Naive thymus-derived CD4-positive, alpha-beta T cell (primary cell): ENCODE measurements around the gene HDLBP. TPM values are rescaled to one million over a fixed set of nuclear protein-coding genes. Genes with fewer than 3 reads are reported as not detected.

Experiments used
- ATAC-seq: fragments of 150-1000 bp; cut with Tn5 transposase; 2 replicates; pipeline ENCODE4 v1.10.0; 2021; ENCODE audit warnings: mild to moderate bottlenecking, moderate library complexity
- CTCF ChIA-PET: fragments of 350-600 bp; sonication (Branson Sonifier 250); formaldehyde crosslinking; loops from one replicate; lab custom pipeline; 2021; ENCODE audit warnings: antibody characterized with exemption; lab: Charles Lee
- POLR2A ChIA-PET: fragments of 350-600 bp; sonication (Branson Sonifier 250); formaldehyde crosslinking; loops from one replicate; lab custom pipeline; 2021; ENCODE audit warnings: antibody characterized with exemption, inconsistent platforms; lab: Charles Lee
- DNase-seq, 9 donors: peaks; one replicate each; pipeline versions ENCODE4 v3.0.0 to v3.0.0-alpha.2; 2020 to 2022; ENCODE audit warnings: mixed read lengths in 1 of 9
- H3K27ac ChIP-seq: one replicate; pipeline ENCODE4 v1.7.0; 2013; ENCODE audit warnings: mild to moderate bottlenecking, low read depth, low read length, moderate library complexity
- H3K27me3 ChIP-seq, 2 donors: one replicate each; pipeline ENCODE4 v1.7.0; 2013; ENCODE audit warnings: low read length in 2 of 2, mild to moderate bottlenecking in 2 of 2, moderate library complexity in 2 of 2; ENCODE audit not compliant: control insufficient read depth in 2 of 2, insufficient read depth in 2 of 2
- H3K36me3 ChIP-seq, 3 experiments: 1 replicate in 2 of 3; 2 replicates in 1 of 3; pipeline ENCODE4 v1.7.0; 2013; ENCODE audit warnings: low read length in 3 of 3, mild to moderate bottlenecking in 3 of 3, moderate library complexity in 1 of 3; ENCODE audit not compliant: insufficient read depth in 3 of 3, control insufficient read depth in 2 of 3
- H3K4me1 ChIP-seq, 2 donors: one replicate each; pipeline ENCODE4 v1.7.0; 2013; ENCODE audit warnings: low read length in 2 of 2, mild to moderate bottlenecking in 2 of 2, moderate library complexity in 1 of 2; ENCODE audit not compliant: control insufficient read depth in 2 of 2, insufficient read depth in 2 of 2
- H3K4me3 ChIP-seq: 2 replicates; pipeline ENCODE4 v1.7.0; 2013; ENCODE audit warnings: mild to moderate bottlenecking, low read length
- H3K9me3 ChIP-seq, 3 experiments: 1 replicate in 2 of 3; 2 replicates in 1 of 3; pipeline ENCODE4 v1.7.0; 2013; ENCODE audit warnings: low read length in 3 of 3; ENCODE audit not compliant: control insufficient read depth in 2 of 3
- H3K27ac Mint-ChIP-seq, 9 donors: one replicate each; pipeline ENCODE4 v1.8.0; 2020 to 2022; ENCODE audit warnings: mixed read lengths in 9 of 9, mild to moderate bottlenecking in 8 of 9, moderate library complexity in 5 of 9, inconsistent platforms in 2 of 9
- H3K27me3 Mint-ChIP-seq, 5 donors: one replicate each; pipeline ENCODE4 v1.8.0; 2021 to 2022; ENCODE audit warnings: mixed read lengths in 5 of 5, mild to moderate bottlenecking in 1 of 5
- H3K36me3 Mint-ChIP-seq, 5 donors: one replicate each; pipeline ENCODE4 v1.8.0; 2020 to 2022; ENCODE audit warnings: mixed read lengths in 5 of 5, mild to moderate bottlenecking in 3 of 5, inconsistent platforms in 1 of 5
- H3K4me1 Mint-ChIP-seq, 7 donors: one replicate each; pipeline ENCODE4 v1.8.0; 2020 to 2022; ENCODE audit warnings: mixed read lengths in 7 of 7, mild to moderate bottlenecking in 3 of 7, inconsistent platforms in 1 of 7
- H3K4me3 Mint-ChIP-seq, 10 donors: one replicate each; pipeline ENCODE4 v1.8.0; 2020 to 2022; ENCODE audit warnings: mild to moderate bottlenecking in 10 of 10, mixed read lengths in 10 of 10, moderate library complexity in 6 of 10, inconsistent platforms in 2 of 10
- H3K9me3 Mint-ChIP-seq, 11 donors: one replicate each; pipeline ENCODE4 v1.8.0; 2020 to 2022; ENCODE audit warnings: mixed read lengths in 11 of 11, mild to moderate bottlenecking in 4 of 11, inconsistent platforms in 1 of 11, moderate library complexity in 1 of 11
- intact Hi-C, 2 donors: fragments of 100-400 bp; cut with micrococcal nuclease; formaldehyde crosslinking; loops; one replicate each; pipeline ENCODE4 v1.15.1; 2023
- polyA plus RNA-seq, 2 donors: library from polyadenylated mRNA; unstranded; fragments of 300-500 nt; fragmentation: Illumina TruSeq; gene quantifications; one replicate each; pipeline ENCODE4 v1.2.3, GENCODE V29; 2021
- total RNA-seq, 6 experiments: library from RNA in 5 of 6; stranded (reverse) in 5 of 6; gene quantifications; 1 replicate in 5 of 6; 2 replicates in 1 of 6; pipeline ENCODE4 v1.2.3 and lab custom pipeline; 2021 to 2026

The HDLBP gene
- total and polyA plus RNA-seq, 7 experiments from 2014 or later, result 42.8 to 231 (median 153) TPM

DNA sequence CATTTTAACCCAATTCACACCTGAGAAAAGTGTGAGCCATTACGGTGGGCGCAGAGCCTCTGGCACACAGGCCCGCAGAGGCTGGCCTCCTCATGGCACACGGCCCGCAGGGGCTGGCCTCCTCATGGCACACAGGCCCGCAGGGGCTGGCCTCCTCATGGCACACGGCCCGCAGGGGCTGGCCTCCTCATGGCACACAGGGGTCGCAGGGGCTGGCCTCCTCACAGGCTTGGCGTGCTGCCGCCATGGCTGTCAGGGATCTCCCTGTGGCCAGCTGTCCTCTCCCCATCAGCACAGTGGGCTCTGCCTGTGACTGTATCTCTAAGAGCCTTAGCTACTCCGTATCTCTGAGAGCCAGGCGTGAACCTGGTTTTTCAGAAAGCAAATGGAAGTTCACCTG, 102.4 kb downstream of the HDLBP start:
- Histone ChIP-seq H3K36me3 (no peaks in the 10 kb centered on the region), H3K4me1 (no peaks in the 10 kb centered on the region), H3K27me3 (no peaks in the 10 kb centered on the region), H3K4me3 (no peak overlapping the region), H3K9me3 (no peaks in the 10 kb centered on the region), H3K27ac (no peak overlapping the region)
- Mint-ChIP-seq H3K36me3 (no peaks in the 10 kb centered on the region), H3K4me3 (no peak overlapping the region), H3K27me3 (peaks cover 0 to 10% (median 0%) of the 10 kb centered on the region in 5 donors), H3K4me1 (no peaks in the 10 kb centered on the region), H3K27ac (no peak overlapping the region), H3K9me3 (no peaks in the 10 kb centered on the region)
- ChIA-PET POLR2A (no interaction called here), CTCF (no interaction called here)
- ATAC-seq (no peak), DNase-seq (no peak)
- intact Hi-C loops, result no loop called here

GRCh38 chr2:241211276-241211675, 104.2 kb downstream of the HDLBP start:
- intact Hi-C loops, result no loop called here
- H3K27ac ChIP-seq, result no peak overlapping the region
- H3K4me1 ChIP-seq, result no peaks in the 10 kb centered on the region
- no peak for DNase-seq
- no peaks in the 10 kb centered on the region for H3K9me3 ChIP-seq
- ChIA-PET POLR2A (no interaction called here), CTCF (no interaction called here)
- no peaks in the 10 kb centered on the region for H3K9me3 Mint-ChIP-seq
- H3K4me1 Mint-ChIP-seq, result no peaks in the 10 kb centered on the region
- H3K4me3 Mint-ChIP-seq, result no peak overlapping the region
- H3K27ac Mint-ChIP-seq, result peak overlapping the region in 2 of 9 donors; percentile 25 to 53
- no peaks in the 10 kb centered on the region for H3K36me3 Mint-ChIP-seq
- no peak for ATAC-seq
- no peaks in the 10 kb centered on the region for H3K36me3 ChIP-seq
- H3K27me3 ChIP-seq, result no peaks in the 10 kb centered on the region
- H3K27me3 Mint-ChIP-seq, result no peaks in the 10 kb centered on the region
- H3K4me3 ChIP-seq, result no peak overlapping the region

GRCh38 chr2:241209271-241209670, 106.2 kb downstream of the HDLBP start:
- intact Hi-C loops, result no loop called here
- Histone ChIP-seq H3K36me3 (no peaks in the 10 kb centered on the region), H3K27ac (no peak overlapping the region), H3K9me3 (no peaks in the 10 kb centered on the region), H3K4me1 (no peaks in the 10 kb centered on the region), H3K27me3 (no peaks in the 10 kb centered on the region), H3K4me3 (no peak overlapping the region)
- ChIA-PET POLR2A (no interaction called here), CTCF (no interaction called here)
- Mint-ChIP-seq H3K36me3 (no peaks in the 10 kb centered on the region), H3K9me3 (no peaks in the 10 kb centered on the region), H3K4me3 (no peak overlapping the region), H3K27ac (no peak overlapping the region), H3K27me3 (no peaks in the 10 kb centered on the region), H3K4me1 (no peaks in the 10 kb centered on the region)
- DNase-seq (no peak), ATAC-seq (no peak)

DNA sequence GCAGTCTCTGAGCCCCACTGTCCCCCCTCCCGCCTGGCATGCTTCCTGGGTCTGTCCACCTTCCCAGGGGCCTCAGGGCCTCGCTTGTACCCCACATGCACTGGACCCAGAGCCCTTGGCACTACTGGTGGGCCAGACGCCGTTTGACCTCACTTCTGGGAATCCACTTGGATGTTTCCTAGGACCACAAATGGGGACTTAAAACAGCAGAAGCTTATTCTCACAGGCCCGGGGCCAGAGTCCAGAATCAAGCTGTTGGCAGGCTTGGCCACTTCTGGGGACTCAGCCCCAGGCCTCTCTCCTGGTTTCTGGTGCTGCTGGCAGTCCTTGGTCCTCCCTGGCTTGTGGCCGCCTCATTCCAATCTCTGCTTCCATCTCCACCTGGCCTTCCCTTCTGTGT, 107.4 kb downstream of the HDLBP start:
- CTCF ChIA-PET, result no interaction called here
- no peaks in the 10 kb centered on the region for H3K4me1 ChIP-seq
- ATAC-seq (no peak), DNase-seq (no peak)
- Mint-ChIP-seq H3K4me1 (no peaks in the 10 kb centered on the region), H3K4me3 (no peak overlapping the region), H3K27ac (no peak overlapping the region), H3K27me3 (no peaks in the 10 kb centered on the region), H3K9me3 (no peaks in the 10 kb centered on the region), H3K36me3 (no peaks in the 10 kb centered on the region)
- POLR2A ChIA-PET, result no interaction called here
- H3K27me3 ChIP-seq, result no peaks in the 10 kb centered on the region
- H3K4me3 ChIP-seq, result no peak overlapping the region
- no peak overlapping the region for H3K27ac ChIP-seq
- intact Hi-C loops, result no loop called here
- H3K9me3 ChIP-seq, result no peaks in the 10 kb centered on the region
- no peaks in the 10 kb centered on the region for H3K36me3 ChIP-seq

DNA sequence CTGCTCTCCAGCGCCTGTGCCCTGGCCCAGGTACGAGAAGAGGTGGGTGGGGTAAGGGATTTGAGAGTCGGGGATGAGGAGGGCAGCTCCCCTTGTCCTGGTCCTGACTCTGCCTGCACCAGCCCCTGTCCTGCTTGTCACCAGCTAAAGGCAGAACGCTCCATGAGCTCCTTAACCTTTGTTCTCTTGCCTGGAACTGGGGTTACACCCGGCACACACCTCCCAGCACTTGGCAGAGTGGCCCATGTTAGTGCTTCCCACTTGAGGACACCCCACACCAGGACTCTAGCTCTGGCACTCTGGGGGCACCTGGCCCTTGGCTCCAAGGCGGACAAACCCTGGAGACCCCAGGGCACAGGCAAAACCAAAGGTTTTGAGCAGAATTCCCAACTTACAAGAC, 107.8 kb downstream of the HDLBP start:
- no peak overlapping the region for H3K27ac Mint-ChIP-seq
- H3K27ac ChIP-seq, result no peak overlapping the region
- no peak overlapping the region for H3K4me3 Mint-ChIP-seq
- no peaks in the 10 kb centered on the region for H3K9me3 Mint-ChIP-seq
- no peaks in the 10 kb centered on the region for H3K36me3 ChIP-seq
- no peaks in the 10 kb centered on the region for H3K27me3 ChIP-seq
- no peaks in the 10 kb centered on the region for H3K36me3 Mint-ChIP-seq
- CTCF ChIA-PET, result no interaction called here
- no peaks in the 10 kb centered on the region for H3K4me1 ChIP-seq
- H3K27me3 Mint-ChIP-seq, result no peaks in the 10 kb centered on the region
- POLR2A ChIA-PET, result no interaction called here
- DNase-seq (no peak), ATAC-seq (no peak)
- no peaks in the 10 kb centered on the region for H3K4me1 Mint-ChIP-seq
- intact Hi-C loops, result no loop called here
- H3K4me3 ChIP-seq, result no peak overlapping the region
- H3K9me3 ChIP-seq, result no peaks in the 10 kb centered on the region

GRCh38 chr2:241207151-241207550, 108.3 kb downstream of the HDLBP start:
- CTCF ChIA-PET, result no interaction called here
- H3K27ac Mint-ChIP-seq, result no peak overlapping the region
- no peak for ATAC-seq

DNA sequence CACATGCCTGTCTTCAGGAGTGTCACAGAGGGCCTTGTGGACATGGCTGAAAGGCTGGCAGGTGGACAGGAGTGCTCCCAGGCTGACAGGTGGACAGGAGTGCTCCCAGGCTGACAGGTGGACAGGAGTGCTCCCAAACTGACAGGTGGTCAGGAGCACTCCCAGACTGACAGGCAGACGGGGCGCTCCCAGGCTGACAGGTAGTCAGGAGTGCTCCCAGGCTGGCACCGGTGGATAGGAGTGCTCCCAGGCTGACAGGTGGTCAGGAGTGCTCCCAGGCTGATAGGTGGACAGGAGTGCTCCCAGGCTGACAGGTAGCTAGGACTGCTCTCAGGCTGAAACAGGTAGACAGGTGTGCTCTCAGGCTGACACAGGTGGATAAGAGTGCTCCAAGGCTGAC, 110.4 kb downstream of the HDLBP start:
- no peak overlapping the region for H3K27ac Mint-ChIP-seq
- ATAC-seq (no peak), DNase-seq (no peak)
- no peaks in the 10 kb centered on the region for H3K36me3 Mint-ChIP-seq
- Histone ChIP-seq H3K27ac (no peak overlapping the region), H3K4me1 (no peaks in the 10 kb centered on the region), H3K4me3 (no peak overlapping the region), H3K36me3 (no peaks in the 10 kb centered on the region), H3K27me3 (no peaks in the 10 kb centered on the region), H3K9me3 (no peaks in the 10 kb centered on the region)
- H3K4me3 Mint-ChIP-seq, result no peak overlapping the region
- ChIA-PET POLR2A (no interaction called here), CTCF (interaction anchor here (0.6 kb wide), 1 partner anchor 325 kb away, joined by 3 read pairs; no protein-coding TSS in a partner anchor)
- intact Hi-C loops, result no loop called here
- H3K27me3 Mint-ChIP-seq, result no peaks in the 10 kb centered on the region
- H3K9me3 Mint-ChIP-seq, result no peaks in the 10 kb centered on the region
- no peaks in the 10 kb centered on the region for H3K4me1 Mint-ChIP-seq

More at GRCh38 chr2:241207151-241207550, 108.3 kb downstream of the HDLBP start:
- Histone ChIP-seq H3K4me1 (no peaks in the 10 kb centered on the region), H3K4me3 (no peak overlapping the region), H3K27me3 (no peaks in the 10 kb centered on the region), H3K27ac (no peak overlapping the region), H3K36me3 (no peaks in the 10 kb centered on the region), H3K9me3 (no peaks in the 10 kb centered on the region)
- intact Hi-C loops, result no loop called here
- no peak for DNase-seq
- Mint-ChIP-seq H3K4me3 (no peak overlapping the region), H3K36me3 (no peaks in the 10 kb centered on the region), H3K9me3 (no peaks in the 10 kb centered on the region), H3K27me3 (no peaks in the 10 kb centered on the region), H3K4me1 (no peaks in the 10 kb centered on the region)
- POLR2A ChIA-PET, result no interaction called here
